Ascending aorta (tissue), 2 donors: ENCODE results near the gene WFDC1. TPM values are rescaled to one million over a fixed set of nuclear protein-coding genes. Genes with fewer than 3 reads are reported as not detected.
A peak's percentile ranks its signal among the peaks of the same experiment; 100 is the strongest.

ENCODE experiments used
- DNase-seq, 2 donors: peaks; one replicate each; pipeline ENCODE4 v3.0.0-alpha.2; 2019; ENCODE audit warnings: low spot score in 2 of 2
- H3K27ac ChIP-seq, 2 donors: fragments of 200-600 bp; sonication (generic); one replicate each; pipeline ENCODE4 v1.5.1; 2016 to 2017; ENCODE audit warnings: mild to moderate bottlenecking in 1 of 2
- H3K27me3 ChIP-seq: fragments of 200-600 bp; sonication (generic); one replicate; pipeline ENCODE4 v1.5.1; 2017
- H3K36me3 ChIP-seq, 2 donors: fragments of 200-600 bp; sonication (generic); one replicate each; pipeline ENCODE4 v1.5.1; 2016
- H3K4me1 ChIP-seq, 2 donors: fragments of 200-600 bp; sonication (generic); one replicate each; pipeline ENCODE4 v1.5.1; 2016 to 2017; ENCODE audit warnings: mild to moderate bottlenecking in 1 of 2
- H3K4me3 ChIP-seq, 2 donors: fragments of 200-600 bp; sonication (generic); one replicate each; pipeline ENCODE4 v1.5.1; 2016 to 2017; ENCODE audit warnings: mild to moderate bottlenecking in 1 of 2
- H3K9me3 ChIP-seq, 2 donors: fragments of 200-600 bp; sonication (generic); one replicate each; pipeline ENCODE4 v1.5.1; 2016
- intact Hi-C: fragments of 100-400 bp; cut with DNase I; formaldehyde crosslinking; loops from one replicate; pipeline ENCODE4 v1.15.1; 2023
- total RNA-seq: library from RNA; depleted of rRNA; stranded (reverse); fragments of >200 nt; gene quantifications from one replicate; pipeline ENCODE4 v1.1.0, GENCODE V29; 2016
- TF ChIP-seq, protein P1 (sequence below), 3 experiments: fragments of 200-600 bp in 2 of 3; fragments of 450-650 bp in 1 of 3; sonication (generic) in 2 of 3; IDR thresholded peaks; one replicate each; pipeline ENCODE4 v1.5.1; 2016 to 2019; ENCODE audit warnings: antibody characterized with exemption in 3 of 3, mild to moderate bottlenecking in 1 of 3, moderate library complexity in 1 of 3

Gene WFDC1
- total RNA-seq, 1 donor from 2014 or later: 126 TPM

- Histone ChIP-seq H3K27me3 (no peaks in the 10 kb centered on the region), H3K27ac (no peak overlapping the region), H3K36me3 (no peaks in the 10 kb centered on the region), H3K9me3 (no peaks in the 10 kb centered on the region), H3K4me3 (no peak overlapping the region), H3K4me1 (peaks cover 0 to 7% of the 10 kb centered on the region in 2 donors)
- TF ChIP-seq, protein P1, sequence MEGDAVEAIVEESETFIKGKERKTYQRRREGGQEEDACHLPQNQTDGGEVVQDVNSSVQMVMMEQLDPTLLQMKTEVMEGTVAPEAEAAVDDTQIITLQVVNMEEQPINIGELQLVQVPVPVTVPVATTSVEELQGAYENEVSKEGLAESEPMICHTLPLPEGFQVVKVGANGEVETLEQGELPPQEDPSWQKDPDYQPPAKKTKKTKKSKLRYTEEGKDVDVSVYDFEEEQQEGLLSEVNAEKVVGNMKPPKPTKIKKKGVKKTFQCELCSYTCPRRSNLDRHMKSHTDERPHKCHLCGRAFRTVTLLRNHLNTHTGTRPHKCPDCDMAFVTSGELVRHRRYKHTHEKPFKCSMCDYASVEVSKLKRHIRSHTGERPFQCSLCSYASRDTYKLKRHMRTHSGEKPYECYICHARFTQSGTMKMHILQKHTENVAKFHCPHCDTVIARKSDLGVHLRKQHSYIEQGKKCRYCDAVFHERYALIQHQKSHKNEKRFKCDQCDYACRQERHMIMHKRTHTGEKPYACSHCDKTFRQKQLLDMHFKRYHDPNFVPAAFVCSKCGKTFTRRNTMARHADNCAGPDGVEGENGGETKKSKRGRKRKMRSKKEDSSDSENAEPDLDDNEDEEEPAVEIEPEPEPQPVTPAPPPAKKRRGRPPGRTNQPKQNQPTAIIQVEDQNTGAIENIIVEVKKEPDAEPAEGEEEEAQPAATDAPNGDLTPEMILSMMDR (IDR thresholded peaks at IDR 0.05): no peak
- no peak for DNase-seq
- intact Hi-C loops: no loop called here
Measured at GRCh38 chr16:84307209-84307954, 12.7 kb downstream of the WFDC1 start.

- intact Hi-C loops: loop anchor here (1.0 kb wide), 1 partner anchor 31 kb away; no protein-coding TSS in a partner anchor
- Histone ChIP-seq H3K9me3 (no peaks in the 10 kb centered on the region), H3K4me1 (peaks cover 0 to 4% of the 10 kb centered on the region in 2 donors), H3K27ac (no peak overlapping the region), H3K36me3 (no peaks in the 10 kb centered on the region), H3K4me3 (no peak overlapping the region), H3K27me3 (no peaks in the 10 kb centered on the region)
- DNase-seq: no peak
- TF ChIP-seq, protein P1 (IDR thresholded peaks at IDR 0.05): peak; percentile 24 to 47 (median 34)
Measured at GRCh38 chr16:84308120-84308519, 13.4 kb downstream of the WFDC1 start.

DNA sequence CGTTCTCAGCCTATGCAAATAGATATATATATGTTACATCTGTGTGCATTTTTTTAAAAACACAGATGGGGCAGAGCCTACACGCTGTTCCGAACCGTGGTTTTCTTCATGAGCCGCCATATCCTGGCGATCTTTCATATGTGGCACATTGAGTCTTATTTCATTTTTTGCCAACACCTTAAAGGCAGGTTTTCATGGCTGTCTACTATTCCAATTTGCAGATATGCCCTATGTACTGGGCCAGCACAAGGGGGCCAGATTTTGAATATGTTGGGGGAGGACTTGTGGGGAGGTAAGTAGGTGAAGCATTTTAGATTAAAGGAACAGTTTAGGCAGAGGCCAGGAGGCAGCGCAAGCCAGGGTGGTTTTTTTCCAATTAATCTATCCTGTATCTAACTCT, 16.0 kb downstream of the WFDC1 start:
- no peak overlapping the region for H3K27ac ChIP-seq
- no peak overlapping the region for H3K4me3 ChIP-seq
- intact Hi-C loops: no loop called here
- TF ChIP-seq, protein P1 (IDR thresholded peaks at IDR 0.05): no peak
- H3K9me3 ChIP-seq: no peaks in the 10 kb centered on the region
- DNase-seq: no peak
- H3K4me1 ChIP-seq: no peaks in the 10 kb centered on the region
- no peaks in the 10 kb centered on the region for H3K36me3 ChIP-seq
- no peaks in the 10 kb centered on the region for H3K27me3 ChIP-seq

DNA sequence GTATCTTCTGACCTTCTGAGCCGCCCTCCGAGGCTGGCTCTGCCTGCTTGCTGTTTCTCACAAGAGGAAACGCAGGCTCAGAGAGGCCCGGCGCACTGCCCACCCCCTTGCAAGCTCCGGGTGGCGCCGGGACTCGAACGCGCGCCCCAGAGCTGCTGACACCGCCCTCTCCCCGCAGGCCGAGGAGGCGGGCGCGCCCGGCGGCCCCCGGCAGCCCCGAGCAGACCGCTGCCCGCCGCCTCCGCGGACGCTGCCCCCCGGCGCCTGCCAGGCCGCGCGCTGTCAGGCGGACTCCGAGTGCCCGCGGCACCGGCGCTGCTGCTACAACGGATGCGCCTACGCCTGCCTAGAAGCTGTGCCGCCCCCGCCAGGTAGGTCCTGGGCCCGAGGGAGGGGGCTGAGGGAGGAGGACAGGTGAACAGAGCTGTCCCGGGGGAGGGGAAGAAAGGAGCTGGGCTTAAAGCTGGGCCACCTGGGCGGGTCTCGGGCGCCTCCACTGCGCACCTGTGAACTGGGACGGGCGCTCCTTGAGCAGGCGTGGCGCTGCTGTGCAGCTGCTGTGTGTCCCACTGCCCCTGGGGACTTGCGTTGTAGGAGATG, 18.2 kb downstream of the WFDC1 start:
- H3K9me3 ChIP-seq: peaks cover 0 to 4% of the 10 kb centered on the region in 2 donors
- no peak overlapping the region for H3K4me3 ChIP-seq
- DNase-seq: no peak
- H3K27me3 ChIP-seq: no peaks in the 10 kb centered on the region
- H3K4me1 ChIP-seq: no peaks in the 10 kb centered on the region
- TF ChIP-seq, protein P1 (IDR thresholded peaks at IDR 0.05): no peak
- H3K36me3 ChIP-seq: no peaks in the 10 kb centered on the region
- H3K27ac ChIP-seq: no peak overlapping the region
- intact Hi-C loops: no loop called here

GRCh38 chr16:84313921-84314320, 19.2 kb downstream of the WFDC1 start:
- Histone ChIP-seq H3K27ac (no peak overlapping the region), H3K4me1 (no peaks in the 10 kb centered on the region), H3K9me3 (peaks cover 0 to 5% of the 10 kb centered on the region in 2 donors), H3K36me3 (no peaks in the 10 kb centered on the region), H3K27me3 (no peaks in the 10 kb centered on the region), H3K4me3 (no peak overlapping the region)
- DNase-seq: no peak
- TF ChIP-seq, protein P1 (IDR thresholded peaks at IDR 0.05): no peak
- intact Hi-C loops: no loop called here
